NK-92 (cell line): ENCODE data around the gene RPTOR.
"Not testable (repeated sequence)": the region's sequence is repeated elsewhere in the genome, so short reads cannot be mapped to it uniquely, and the experiment has no call there.

ENCODE experiments used
- DNase-seq: peaks from one replicate; lab custom pipeline; 2025; ENCODE audit not compliant: unreplicated experiment; lab: John Stamatoyannopoulos, UW

Gene RPTOR

GRCh38 chr17:80691784-80692183 is 147.1 kb downstream of the RPTOR start:
- DNase-seq, result no peak

- no peak for DNase-seq
Measured at GRCh38 chr17:80692931-80693467, 148.4 kb downstream of the RPTOR start.

- DNase-seq, result no peak
Measured at GRCh38 chr17:80693511-80693910, 148.9 kb downstream of the RPTOR start.

GRCh38 chr17:80694085-80694991 is 149.7 kb downstream of the RPTOR start:
- DNase-seq, result no peak

GRCh38 chr17:80694992-80695912 is 150.6 kb downstream of the RPTOR start:
- DNase-seq, result no peak

- DNase-seq, result no peak
Measured at GRCh38 chr17:80695979-80696378, 151.3 kb downstream of the RPTOR start.

- no peak for DNase-seq
Measured at GRCh38 chr17:80696456-80696855, 151.8 kb downstream of the RPTOR start.

- no peak for DNase-seq
Measured at GRCh38 chr17:80696964-80697363, 152.3 kb downstream of the RPTOR start.

GRCh38 chr17:80698297-80698696 is 153.7 kb downstream of the RPTOR start:
- DNase-seq, result no peak

GRCh38 chr17:80699205-80699604 is 154.6 kb downstream of the RPTOR start:
- not testable (repeated sequence) for DNase-seq

- no peak for DNase-seq
Measured at GRCh38 chr17:80701730-80702129, 157.1 kb downstream of the RPTOR start.

- DNase-seq, result no peak
Measured at GRCh38 chr17:80702315-80703141, 157.9 kb downstream of the RPTOR start.

- no peak for DNase-seq
Measured at GRCh38 chr17:80703142-80703478, 158.5 kb downstream of the RPTOR start.

GRCh38 chr17:80704381-80704819 is 159.8 kb downstream of the RPTOR start:
- DNase-seq, result no peak

- no peak for DNase-seq
Measured at GRCh38 chr17:80704894-80705293, 160.3 kb downstream of the RPTOR start.

- no peak for DNase-seq
Measured at GRCh38 chr17:80705988-80706387, 161.3 kb downstream of the RPTOR start.

GRCh38 chr17:80706463-80706867 is 161.8 kb downstream of the RPTOR start:
- no peak for DNase-seq

GRCh38 chr17:80708480-80708879 is 163.8 kb downstream of the RPTOR start:
- DNase-seq, result no peak

- no peak for DNase-seq
Measured at GRCh38 chr17:80709090-80709695, 164.6 kb downstream of the RPTOR start.

GRCh38 chr17:80710714-80711302 is 166.2 kb downstream of the RPTOR start:
- no peak for DNase-seq
